Suprapubic skin (tissue), 3 donors: ENCODE results near the gene ITGA5.

Experiments
- EP300 ChIP-seq: sonication (generic); formaldehyde crosslinking; IDR thresholded peaks from one replicate; pipeline ENCODE4 v1.6.1; 2017; ENCODE audit warnings: antibody characterized with exemption
- TF ChIP-seq, protein P1 (sequence below), 2 donors: fragments of 200-600 bp in 1 of 2; fragments of 450-650 bp in 1 of 2; sonication (generic) in 1 of 2; IDR thresholded peaks; one replicate each; pipeline ENCODE4 v1.5.1; 2016 to 2019; ENCODE audit warnings: antibody characterized with exemption in 2 of 2, mild to moderate bottlenecking in 1 of 2, moderate library complexity in 1 of 2

DNA sequence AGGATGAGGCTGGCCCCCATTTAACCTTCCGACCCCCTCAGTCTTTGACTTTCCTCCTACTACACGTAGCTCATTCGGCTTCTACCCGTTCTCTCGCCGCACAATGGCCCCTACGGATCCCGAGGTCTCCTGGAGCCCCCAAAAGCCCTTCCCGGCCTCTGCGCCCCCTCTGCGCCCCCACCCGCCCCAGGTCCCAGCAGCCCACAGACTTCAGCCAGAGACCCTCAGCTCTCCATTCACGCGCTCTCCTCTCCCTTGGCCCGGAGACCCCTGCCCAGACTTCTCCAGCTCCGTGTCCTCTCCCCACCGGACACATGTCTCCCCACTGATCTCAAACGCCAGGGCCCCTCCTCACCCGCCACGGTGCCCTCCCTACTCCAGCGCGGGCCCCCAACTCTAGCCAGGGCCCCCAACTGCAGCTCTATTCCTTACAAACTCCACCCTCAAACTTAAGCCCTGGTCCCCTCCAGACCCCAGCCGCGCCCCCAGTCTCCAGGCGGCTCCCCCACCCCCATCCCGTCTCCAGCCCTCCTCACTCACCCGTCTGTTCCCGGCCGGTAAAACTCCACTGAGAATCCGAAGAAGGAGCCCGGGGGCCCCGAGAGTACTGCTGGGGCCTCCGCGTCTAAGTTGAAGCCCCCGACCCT is 502 bp downstream of the ITGA5 start:
- TF ChIP-seq EP300, result no peak
- TF ChIP-seq, protein P1, sequence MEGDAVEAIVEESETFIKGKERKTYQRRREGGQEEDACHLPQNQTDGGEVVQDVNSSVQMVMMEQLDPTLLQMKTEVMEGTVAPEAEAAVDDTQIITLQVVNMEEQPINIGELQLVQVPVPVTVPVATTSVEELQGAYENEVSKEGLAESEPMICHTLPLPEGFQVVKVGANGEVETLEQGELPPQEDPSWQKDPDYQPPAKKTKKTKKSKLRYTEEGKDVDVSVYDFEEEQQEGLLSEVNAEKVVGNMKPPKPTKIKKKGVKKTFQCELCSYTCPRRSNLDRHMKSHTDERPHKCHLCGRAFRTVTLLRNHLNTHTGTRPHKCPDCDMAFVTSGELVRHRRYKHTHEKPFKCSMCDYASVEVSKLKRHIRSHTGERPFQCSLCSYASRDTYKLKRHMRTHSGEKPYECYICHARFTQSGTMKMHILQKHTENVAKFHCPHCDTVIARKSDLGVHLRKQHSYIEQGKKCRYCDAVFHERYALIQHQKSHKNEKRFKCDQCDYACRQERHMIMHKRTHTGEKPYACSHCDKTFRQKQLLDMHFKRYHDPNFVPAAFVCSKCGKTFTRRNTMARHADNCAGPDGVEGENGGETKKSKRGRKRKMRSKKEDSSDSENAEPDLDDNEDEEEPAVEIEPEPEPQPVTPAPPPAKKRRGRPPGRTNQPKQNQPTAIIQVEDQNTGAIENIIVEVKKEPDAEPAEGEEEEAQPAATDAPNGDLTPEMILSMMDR (IDR thresholded peaks at IDR 0.05), result no peak
